A549 (cell line): ENCODE results near the gene RBSN. TPM values are rescaled to one million over a fixed set of nuclear protein-coding genes. Genes with fewer than 3 reads are reported as not detected.

ENCODE experiments used
- ATAC-seq, 2 experiments: fragments of 200-7000 bp in 1 of 2; fragments of >200 bp in 1 of 2; cut with Nextera tagmentation in 1 of 2; cut with Tn5 transposase in 1 of 2; 3 replicates each; pipeline versions ENCODE4 v1.8.0 to v1.9.1; 2018 to 2020; ENCODE audit warnings: mild to moderate bottlenecking in 1 of 2, moderate library complexity in 1 of 2
- CTCF ChIA-PET: fragments of 300-600 bp; sonication (Branson Sonifier 250); formaldehyde crosslinking; extraction: SDS; loops from one replicate; lab custom pipeline; 2021; ENCODE audit warnings: antibody characterized with exemption, inconsistent platforms; lab: Yijun Ruan, JAX
- POLR2A ChIA-PET: fragments of 350-600 bp; formaldehyde crosslinking; extraction: SDS; loops from one replicate; lab custom pipeline; 2021; ENCODE audit warnings: antibody characterized with exemption, inconsistent platforms; lab: Yijun Ruan, JAX
- DNase-seq, 2 experiments: peaks; one replicate each; pipeline versions ENCODE4 v3.0.0 to v3.0.0-alpha.2; 2011 to 2016; ENCODE audit warnings: low read depth in 1 of 2, low spot score in 1 of 2
- FAIRE-seq: peaks from 2 replicates; lab custom pipeline; 2011; peaks lifted over from hg19 to GRCh38; lab: Jason Lieb, UNC
- H3K27ac ChIP-seq, 2 experiments: fragments of >200 bp; sonication (Bioruptor Twin); formaldehyde crosslinking; 3 replicates each; pipeline ENCODE4 v1.5.1; 2016 to 2017
- H3K4me1 ChIP-seq: fragments of >200 bp; sonication (Bioruptor Twin); formaldehyde crosslinking; 3 replicates; pipeline ENCODE4 v1.6.1; 2016
- H3K4me2 ChIP-seq: fragments of >200 bp; sonication (Bioruptor Twin); formaldehyde crosslinking; 3 replicates; pipeline ENCODE4 v1.6.1; 2016
- H3K4me3 ChIP-seq: fragments of >200 bp; sonication (Bioruptor Twin); formaldehyde crosslinking; 3 replicates; pipeline ENCODE4 v1.5.1; 2016
- H3K9me3 ChIP-seq: fragments of >200 bp; sonication (Bioruptor Twin); formaldehyde crosslinking; 3 replicates; pipeline ENCODE4 v1.6.1; 2016
- ATOH8 ChIP-seq: fragments of 250-450 bp; sonication (Bioruptor Pico); IDR thresholded peaks from 2 replicates; pipeline ENCODE4 v1.5.0; 2020; ENCODE audit warnings: low read depth, mild to moderate bottlenecking, moderate library complexity
- BHLHE40 ChIP-seq: IDR thresholded peaks from 2 replicates; pipeline ENCODE4 v1.6.1; 2012; ENCODE audit warnings: low read depth, low read length, inconsistent platforms
- CBX2 ChIP-seq: fragments of 200-600 bp; sonication (generic); IDR thresholded peaks from 2 replicates; pipeline ENCODE4 v1.6.1; 2016; ENCODE audit warnings: low read depth, mild to moderate bottlenecking, borderline replicate concordance
- CEBPB ChIP-seq, 2 experiments: fragments of >200 bp in 1 of 2; sonication (Bioruptor Twin) in 1 of 2; formaldehyde crosslinking in 1 of 2; IDR thresholded peaks; 2 replicates each; pipeline ENCODE4 v1.6.1; 2012 to 2016
- CHD2 ChIP-seq: fragments of 150-350 bp; IDR thresholded peaks from 2 replicates; pipeline ENCODE4 v1.6.1; 2014; ENCODE audit warnings: low read length; ENCODE audit not compliant: partially characterized antibody
- CHD4 ChIP-seq: fragments of 200-600 bp; sonication (generic); IDR thresholded peaks from 2 replicates; pipeline ENCODE4 v1.6.1; 2016; ENCODE audit warnings: antibody characterized with exemption, mild to moderate bottlenecking, borderline replicate concordance
- EHF ChIP-seq: fragments of 250-450 bp; sonication (Bioruptor Pico); IDR thresholded peaks from 2 replicates; pipeline ENCODE4 v1.5.0; 2020; ENCODE audit warnings: mild to moderate bottlenecking
- EP300 ChIP-seq, 2 experiments: fragments of >200 bp; sonication (Bioruptor Twin); formaldehyde crosslinking; IDR thresholded peaks; 2 replicates in 1 of 2; 3 replicates in 1 of 2; pipeline ENCODE4 v1.6.1; 2016 to 2017
- ESRRA ChIP-seq: fragments of 150-350 bp; IDR thresholded peaks from 2 replicates; pipeline ENCODE4 v1.6.1; 2014; ENCODE audit warnings: mild to moderate bottlenecking, low read length, borderline replicate concordance
- FOSB ChIP-seq: fragments of 250-450 bp; sonication (Bioruptor Pico); IDR thresholded peaks from 2 replicates; pipeline ENCODE4 v1.5.0; 2020; ENCODE audit warnings: mild to moderate bottlenecking, moderate library complexity
- GATA3 ChIP-seq: IDR thresholded peaks from 2 replicates; pipeline ENCODE4 v1.6.1; 2012; ENCODE audit warnings: borderline replicate concordance
- HOXA7 ChIP-seq: fragments of 250-450 bp; sonication (Bioruptor Pico); IDR thresholded peaks from 2 replicates; pipeline ENCODE4 v1.5.0; 2020; ENCODE audit warnings: mild to moderate bottlenecking, moderate library complexity
- HOXB5 ChIP-seq: fragments of 250-450 bp; sonication (Bioruptor Pico); IDR thresholded peaks from 2 replicates; pipeline ENCODE4 v1.5.0; 2020; ENCODE audit warnings: mild to moderate bottlenecking, moderate library complexity
- JUN ChIP-seq, 2 experiments: fragments of >200 bp; sonication (Bioruptor Twin); formaldehyde crosslinking; IDR thresholded peaks; 2 replicates in 1 of 2; 3 replicates in 1 of 2; pipeline ENCODE4 v1.6.1; 2016 to 2017
- JUNB ChIP-seq: fragments of >200 bp; sonication (Bioruptor Twin); formaldehyde crosslinking; IDR thresholded peaks from 2 replicates; pipeline ENCODE4 v1.6.1; 2016
- KDM1A ChIP-seq: fragments of 200-600 bp; sonication (generic); IDR thresholded peaks from 2 replicates; pipeline ENCODE4 v1.6.1; 2016; ENCODE audit warnings: low read depth, mild to moderate bottlenecking
- MAX ChIP-seq: IDR thresholded peaks from 2 replicates; pipeline ENCODE4 v1.6.1; 2012
- NFE2L2 ChIP-seq: fragments of 150-350 bp; conservative IDR thresholded peaks from 2 replicates; pipeline ENCODE4 v1.6.1; 2014; ENCODE audit warnings: low read length
- POLR2A ChIP-seq: IDR thresholded peaks from 2 replicates; pipeline ENCODE4 v1.6.1; 2012; ENCODE audit warnings: mild to moderate bottlenecking, low read length
- POLR2AphosphoS2 ChIP-seq: conservative IDR thresholded peaks from 2 replicates; pipeline ENCODE4 v1.6.1; 2012; ENCODE audit warnings: low read length, improper control_type of control experiment, inconsistent platforms
- SMC3 ChIP-seq: fragments of >200 bp; sonication (Bioruptor Twin); formaldehyde crosslinking; IDR thresholded peaks from 3 replicates; pipeline ENCODE4 v1.6.1; 2018; ENCODE audit warnings: inconsistent platforms
- SREBF2 ChIP-seq: fragments of 450-650 bp; IDR thresholded peaks from 2 replicates; pipeline ENCODE4 v1.6.1; 2014; ENCODE audit warnings: mild to moderate bottlenecking, moderate library complexity
- TP53 ChIP-seq: fragments of 250-450 bp; sonication (Bioruptor Pico); IDR thresholded peaks from 2 replicates; pipeline ENCODE4 v1.5.0; 2021; ENCODE audit warnings: mild to moderate bottlenecking, moderate library complexity
- ZNF302 ChIP-seq: fragments of 250-450 bp; sonication (Bioruptor Pico); IDR thresholded peaks from 2 replicates; pipeline ENCODE4 v1.9.0; 2021; ENCODE audit warnings: inconsistent platforms, mild to moderate bottlenecking, moderate library complexity
- ZSCAN20 ChIP-seq: fragments of 250-450 bp; sonication (Bioruptor Pico); IDR thresholded peaks from 2 replicates; pipeline ENCODE4 v1.8.0; 2022; ENCODE audit warnings: mild to moderate bottlenecking, moderate library complexity
- WGBS: methylation state at CpG from one replicate; pipeline ENCODE4 v1.1.6; 2017; ENCODE audit errors: missing lambda C conversion rate; 5-methylcytosine and 5-hydroxymethylcytosine counted together
- polyA plus RNA-seq, 4 experiments: library from polyadenylated mRNA; depleted of rRNA in 3 of 4; stranded (reverse); fragments of >200 nt; fragmentation: RNase III in 1 of 4; extraction: RNeasy Plus Mini Kit Qiagen cat#74134 plus additional on column Dnase treatment in 1 of 4; gene quantifications; 2 replicates in 3 of 4; 3 replicates in 1 of 4; pipeline ENCODE4 v1.2.3, GENCODE V29; 2011 to 2017
- TF ChIP-seq, protein P1 (sequence below): IDR thresholded peaks from 2 replicates; pipeline ENCODE4 v1.6.1; 2012
- TF ChIP-seq, protein P2 (sequence below): fragments of 450-650 bp; IDR thresholded peaks from 2 replicates; pipeline ENCODE4 v1.6.1; 2014; ENCODE audit warnings: antibody characterized with exemption
- TF ChIP-seq, protein P3 (sequence below): IDR thresholded peaks from 2 replicates; pipeline ENCODE4 v1.6.1; 2012; ENCODE audit warnings: low read depth, borderline replicate concordance

Gene RBSN
- polyA plus RNA-seq, 2 of the 4 experiments (the other 2 are of a cell fraction): 9.5 to 14.9 TPM

GRCh38 chr3:15097891-15098290, 1.1 kb downstream of the RBSN start:
- CTCF ChIA-PET: interaction anchor here (0.8 to 8.2 kb wide), 2 partner anchors 10 to 15 kb away, joined by 3 to 46 read pairs; no protein-coding TSS in a partner anchor
- TF ChIP-seq SREBF2 (no peak), CHD2 (no peak), MAX (no peak), HOXA7 (CRISPR knock-in tag) (no peak), CHD4 (no peak), EP300 (IDR thresholded peaks at IDR 0.05) (no peak), ATOH8 (CRISPR knock-in tag) (no peak), TP53 (CRISPR knock-in tag) (no peak), KDM1A (no peak), POLR2AphosphoS2 (no peak), EHF (no peak), HOXB5 (no peak)
- TF ChIP-seq, protein P1, sequence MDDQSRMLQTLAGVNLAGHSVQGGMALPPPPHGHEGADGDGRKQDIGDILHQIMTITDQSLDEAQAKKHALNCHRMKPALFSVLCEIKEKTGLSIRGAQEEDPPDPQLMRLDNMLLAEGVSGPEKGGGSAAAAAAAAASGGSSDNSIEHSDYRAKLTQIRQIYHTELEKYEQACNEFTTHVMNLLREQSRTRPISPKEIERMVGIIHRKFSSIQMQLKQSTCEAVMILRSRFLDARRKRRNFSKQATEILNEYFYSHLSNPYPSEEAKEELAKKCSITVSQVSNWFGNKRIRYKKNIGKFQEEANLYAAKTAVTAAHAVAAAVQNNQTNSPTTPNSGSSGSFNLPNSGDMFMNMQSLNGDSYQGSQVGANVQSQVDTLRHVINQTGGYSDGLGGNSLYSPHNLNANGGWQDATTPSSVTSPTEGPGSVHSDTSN: no peak
- TF ChIP-seq, protein P2, sequence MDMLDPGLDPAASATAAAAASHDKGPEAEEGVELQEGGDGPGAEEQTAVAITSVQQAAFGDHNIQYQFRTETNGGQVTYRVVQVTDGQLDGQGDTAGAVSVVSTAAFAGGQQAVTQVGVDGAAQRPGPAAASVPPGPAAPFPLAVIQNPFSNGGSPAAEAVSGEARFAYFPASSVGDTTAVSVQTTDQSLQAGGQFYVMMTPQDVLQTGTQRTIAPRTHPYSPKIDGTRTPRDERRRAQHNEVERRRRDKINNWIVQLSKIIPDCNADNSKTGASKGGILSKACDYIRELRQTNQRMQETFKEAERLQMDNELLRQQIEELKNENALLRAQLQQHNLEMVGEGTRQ: no peak
- POLR2A ChIA-PET: no interaction called here
- H3K9me3 ChIP-seq: no peaks in the 10 kb centered on the region
- 87% methylated on average over 6 of the region's 6 CpGs for WGBS
- peak overlapping the region; percentile 76 for H3K4me3 ChIP-seq
- H3K4me2 ChIP-seq: peak overlapping the region; percentile 80
- no peak for FAIRE-seq
- no peak for ATAC-seq
- no peak for DNase-seq
- H3K4me1 ChIP-seq: peaks cover 10% of the 10 kb centered on the region
- peak overlapping the region in 1 of 2 experiments; percentile 88; a peak in 4 of 6 replicates for H3K27ac ChIP-seq

GRCh38 chr3:15096046-15096445, 2.9 kb downstream of the RBSN start:
- WGBS: 95% methylated on average over 3 of the region's 3 CpGs
- POLR2A ChIA-PET: no interaction called here
- Histone ChIP-seq H3K4me1 (peaks cover 10% of the 10 kb centered on the region), H3K27ac (no peak overlapping the region), H3K4me2 (no peak overlapping the region), H3K4me3 (no peak overlapping the region), H3K9me3 (no peaks in the 10 kb centered on the region)
- ATAC-seq: no peak
- DNase-seq: no peak
- TF ChIP-seq POLR2A (no peak), ZNF302 (no peak), NFE2L2 (no peak), JUNB (no peak), GATA3 (no peak), MAX (no peak), CHD2 (no peak), ZSCAN20 (CRISPR knock-in tag) (no peak), SMC3 (no peak), TP53 (CRISPR knock-in tag) (no peak), CBX2 (no peak), BHLHE40 (no peak), EP300 (IDR thresholded peaks at IDR 0.05) (no peak), CEBPB (IDR thresholded peaks at IDR 0.05) (no peak), JUN (IDR thresholded peaks at IDR 0.05) (no peak), ESRRA (no peak), FOSB (CRISPR knock-in tag) (no peak)
- TF ChIP-seq, protein P3, sequence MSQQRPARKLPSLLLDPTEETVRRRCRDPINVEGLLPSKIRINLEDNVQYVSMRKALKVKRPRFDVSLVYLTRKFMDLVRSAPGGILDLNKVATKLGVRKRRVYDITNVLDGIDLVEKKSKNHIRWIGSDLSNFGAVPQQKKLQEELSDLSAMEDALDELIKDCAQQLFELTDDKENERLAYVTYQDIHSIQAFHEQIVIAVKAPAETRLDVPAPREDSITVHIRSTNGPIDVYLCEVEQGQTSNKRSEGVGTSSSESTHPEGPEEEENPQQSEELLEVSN: no peak
- FAIRE-seq: no peak
- CTCF ChIA-PET: interaction anchor here (8.2 kb wide), 1 partner anchor 12 kb away, joined by 46 read pairs; no protein-coding TSS in a partner anchor
